Progenitor cell of endocrine pancreas (in vitro differentiated cells): Measurements from ENCODE around the gene PNMA8B. TPM values are rescaled to one million over a fixed set of nuclear protein-coding genes. Genes with fewer than 3 reads are reported as not detected.
A peak's percentile ranks its signal among the peaks of the same experiment; 100 is the strongest.
"Not testable (repeated sequence)": the region's sequence is repeated elsewhere in the genome, so short reads cannot be mapped to it uniquely, and the experiment has no call there.

Experiments
- DNase-seq: peaks from one replicate; pipeline ENCODE4 v3.0.0; 2021; ENCODE audit warnings: low spot score; ENCODE audit not compliant: unreplicated experiment
- H3K27ac Mint-ChIP-seq: 2 replicates; pipeline ENCODE4 v1.8.0; 2021; ENCODE audit warnings: mild to moderate bottlenecking, moderate library complexity, mixed read lengths
- H3K27me3 Mint-ChIP-seq: 2 replicates; pipeline ENCODE4 v1.8.0; 2021; ENCODE audit warnings: mixed read lengths
- H3K36me3 Mint-ChIP-seq: 2 replicates; pipeline ENCODE4 v1.8.0; 2022; ENCODE audit warnings: mixed read lengths; ENCODE audit not compliant: insufficient read depth
- H3K4me1 Mint-ChIP-seq: 2 replicates; pipeline ENCODE4 v1.8.0; 2021; ENCODE audit warnings: low read depth, mixed read lengths
- H3K4me3 Mint-ChIP-seq: 2 replicates; pipeline ENCODE4 v1.8.0; 2021; ENCODE audit warnings: low read depth, mild to moderate bottlenecking, moderate library complexity, mixed read lengths
- H3K9me3 Mint-ChIP-seq: 2 replicates; pipeline ENCODE4 v1.8.0; 2021; ENCODE audit warnings: low read depth, mixed read lengths
- total RNA-seq: library from RNA; stranded (reverse); gene quantifications from 2 replicates; pipeline ENCODE4 v1.2.1, GENCODE V29; 2021
- TF ChIP-seq, protein P1 (sequence below): fragments of 200-600 bp; sonication (generic); IDR thresholded peaks from one replicate; pipeline ENCODE4 v1.5.0; 2021; ENCODE audit warnings: antibody characterized with exemption, mild to moderate bottlenecking; ENCODE audit not compliant: unreplicated experiment

The PNMA8B gene
- total RNA-seq, 1 donor from 2014 or later, result 2.1 TPM

DNA sequence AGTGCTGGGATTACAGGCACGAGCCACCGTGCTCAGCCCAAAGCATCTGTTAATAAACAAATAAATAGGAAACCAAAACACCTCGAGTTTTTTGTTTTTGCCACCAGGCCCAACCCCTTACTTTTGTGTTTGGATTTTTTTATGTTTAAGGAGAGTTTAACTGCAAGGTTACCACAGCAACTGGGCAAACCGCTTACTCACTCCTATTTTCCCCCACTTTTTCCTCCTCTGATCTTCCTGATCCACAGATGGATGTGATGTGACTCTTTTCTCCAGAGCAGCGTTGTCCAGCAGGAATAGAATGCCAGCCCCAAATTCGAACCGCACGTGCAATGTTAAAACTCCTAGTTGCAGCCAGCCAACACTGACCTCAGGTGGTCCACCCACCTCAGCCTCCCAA lies 2.1 kb upstream of the PNMA8B start:
- TF ChIP-seq, protein P1, sequence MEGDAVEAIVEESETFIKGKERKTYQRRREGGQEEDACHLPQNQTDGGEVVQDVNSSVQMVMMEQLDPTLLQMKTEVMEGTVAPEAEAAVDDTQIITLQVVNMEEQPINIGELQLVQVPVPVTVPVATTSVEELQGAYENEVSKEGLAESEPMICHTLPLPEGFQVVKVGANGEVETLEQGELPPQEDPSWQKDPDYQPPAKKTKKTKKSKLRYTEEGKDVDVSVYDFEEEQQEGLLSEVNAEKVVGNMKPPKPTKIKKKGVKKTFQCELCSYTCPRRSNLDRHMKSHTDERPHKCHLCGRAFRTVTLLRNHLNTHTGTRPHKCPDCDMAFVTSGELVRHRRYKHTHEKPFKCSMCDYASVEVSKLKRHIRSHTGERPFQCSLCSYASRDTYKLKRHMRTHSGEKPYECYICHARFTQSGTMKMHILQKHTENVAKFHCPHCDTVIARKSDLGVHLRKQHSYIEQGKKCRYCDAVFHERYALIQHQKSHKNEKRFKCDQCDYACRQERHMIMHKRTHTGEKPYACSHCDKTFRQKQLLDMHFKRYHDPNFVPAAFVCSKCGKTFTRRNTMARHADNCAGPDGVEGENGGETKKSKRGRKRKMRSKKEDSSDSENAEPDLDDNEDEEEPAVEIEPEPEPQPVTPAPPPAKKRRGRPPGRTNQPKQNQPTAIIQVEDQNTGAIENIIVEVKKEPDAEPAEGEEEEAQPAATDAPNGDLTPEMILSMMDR, result no peak
- Mint-ChIP-seq H3K36me3 (peaks cover 3% of the 10 kb centered on the region), H3K9me3 (no peaks in the 10 kb centered on the region), H3K4me1 (peaks cover 6% of the 10 kb centered on the region), H3K4me3 (no peak overlapping the region), H3K27me3 (peaks cover 17% of the 10 kb centered on the region), H3K27ac (no peak overlapping the region)
- DNase-seq, result no peak

- H3K4me1 Mint-ChIP-seq, H3K9me3 Mint-ChIP-seq, H3K36me3 Mint-ChIP-seq, DNase-seq, H3K4me3 Mint-ChIP-seq, H3K27ac Mint-ChIP-seq: not testable (repeated sequence)
- peaks cover 20% of the 10 kb centered on the region for H3K27me3 Mint-ChIP-seq
These were observed 1.2 kb upstream of the PNMA8B start for GRCh38 chr19:46496886-46497285.

DNA sequence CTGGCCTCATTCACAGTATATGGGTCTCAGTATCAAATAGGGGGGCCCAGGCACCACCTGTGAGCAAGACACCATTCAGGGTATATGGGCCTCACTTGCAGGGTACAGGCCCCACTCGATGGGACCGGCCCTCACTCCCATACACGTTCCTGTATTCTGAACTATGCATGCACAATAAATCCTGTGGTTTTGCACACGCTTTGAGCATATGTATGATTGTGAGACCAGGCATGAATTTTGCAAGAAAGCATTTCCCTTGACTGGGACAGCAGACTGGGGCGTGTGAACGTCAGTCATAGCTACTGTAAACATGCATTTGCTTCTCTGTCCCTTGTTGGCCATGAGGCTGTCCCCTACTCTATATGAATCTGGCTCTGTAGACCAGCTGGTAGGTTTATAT lies 637 bp upstream of the PNMA8B start:
- no peak overlapping the region for H3K4me3 Mint-ChIP-seq
- H3K27ac Mint-ChIP-seq, result peak overlapping the region; percentile 49

DNA sequence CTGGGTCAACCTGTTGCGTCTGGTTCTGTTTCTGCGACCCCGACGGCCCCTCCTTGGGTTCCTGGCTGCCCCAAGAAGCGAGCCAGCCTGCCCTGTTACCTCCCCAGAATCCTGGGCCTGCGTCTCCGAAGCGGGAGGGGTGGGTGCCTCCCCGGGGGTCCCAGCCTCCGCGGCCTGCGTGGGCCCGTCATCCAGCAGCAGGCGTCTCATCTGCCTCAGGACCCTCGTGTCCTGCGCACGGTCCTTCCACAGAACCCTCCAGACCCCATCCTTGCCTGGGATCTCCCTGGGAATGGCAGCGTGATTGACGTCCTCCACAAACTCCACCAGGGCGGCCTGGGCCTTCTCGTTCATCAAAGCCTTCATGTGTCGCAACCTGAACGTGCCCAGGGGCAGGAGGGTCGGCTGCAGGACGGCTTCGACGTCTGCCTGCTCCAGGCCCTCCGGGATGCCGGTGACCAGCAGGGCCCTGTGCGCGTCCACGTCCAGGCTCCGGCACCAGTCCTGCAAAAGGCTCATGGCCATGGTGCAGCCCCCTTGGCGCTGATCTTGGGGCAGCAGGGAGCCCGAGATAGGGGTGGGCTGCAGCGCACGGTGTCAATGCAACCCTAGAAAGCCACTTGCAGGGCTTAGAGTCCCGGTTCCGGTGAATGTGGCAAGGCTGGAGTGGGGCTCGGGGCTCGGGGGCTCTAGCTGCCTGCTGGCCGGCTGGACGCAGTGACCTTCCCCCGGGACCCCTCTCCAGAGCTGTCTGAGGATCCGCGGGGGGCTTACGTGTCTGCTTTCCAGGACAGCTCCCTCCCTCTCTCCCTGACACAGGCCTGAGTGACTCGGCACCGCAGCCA lies 504 bp downstream of the PNMA8B start:
- Mint-ChIP-seq H3K4me3 (peak overlapping the region; percentile 45), H3K36me3 (peaks cover 3% of the 10 kb centered on the region), H3K27me3 (peaks cover 33% of the 10 kb centered on the region), H3K9me3 (no peaks in the 10 kb centered on the region), H3K4me1 (peaks cover 2% of the 10 kb centered on the region), H3K27ac (no peak overlapping the region)
- DNase-seq, result no peak
- TF ChIP-seq, protein P1, result no peak

More for the DNA sequence above, 637 bp upstream of the PNMA8B start:
- TF ChIP-seq, protein P1, result no peak
- Mint-ChIP-seq H3K27me3 (peaks cover 26% of the 10 kb centered on the region), H3K9me3 (no peaks in the 10 kb centered on the region), H3K36me3 (peaks cover 3% of the 10 kb centered on the region), H3K4me1 (peaks cover 6% of the 10 kb centered on the region)
- DNase-seq, result no peak

GRCh38 chr19:46494146-46494940 lies 1.3 kb downstream of the PNMA8B start:
- peaks cover 4% of the 10 kb centered on the region for H3K36me3 Mint-ChIP-seq
- peaks cover 5% of the 10 kb centered on the region for H3K4me1 Mint-ChIP-seq
- H3K27me3 Mint-ChIP-seq, result peaks cover 40% of the 10 kb centered on the region
- TF ChIP-seq, protein P1, result no peak
- H3K4me3 Mint-ChIP-seq, result no peak overlapping the region
- H3K9me3 Mint-ChIP-seq, result no peaks in the 10 kb centered on the region
- H3K27ac Mint-ChIP-seq, result no peak overlapping the region
- no peak for DNase-seq
